Measurements from ENCODE around the gene CDKN1A.

GRCh38 chr6:36662380-36662779, 16.1 kb upstream of the CDKN1A start:
- TF ChIP-seq POLR2A (IDR thresholded peaks at IDR 0.05) = no peak
- no peak for TF ChIP-seq CTCF (IDR thresholded peaks at IDR 0.05)
- no peak for TF ChIP-seq EP300 (IDR thresholded peaks at IDR 0.05)
